ENCODE measurements around the gene GPR160.
A peak's percentile ranks its signal among the peaks of the same experiment; 100 is the strongest.
"Not testable (repeated sequence)": the region's sequence is repeated elsewhere in the genome, so short reads cannot be mapped to it uniquely, and the experiment has no call there.

Gene GPR160

GRCh38 chr3:170037463-170038433 lies at the start of gene GPR160:
Gene GPR160 (plus strand): TSS chr3:170037995. CDS start chr3:170083973, 45,978 bp downstream.
- peak; percentile 24 for DNase-seq (ENCODE audit: low read depth)

GRCh38 chr3:169990431-169990830 lies 47.4 kb upstream of the GPR160 start:
- no peak for DNase-seq (ENCODE audit: low read depth)

GRCh38 chr3:169992156-169992555 lies 45.6 kb upstream of the GPR160 start:
- no peak for DNase-seq (ENCODE audit: low read depth)

- DNase-seq (ENCODE audit: low read depth), result no peak
Measured at GRCh38 chr3:169992781-169993180, 45.0 kb upstream of the GPR160 start.

GRCh38 chr3:169993761-169994160 lies 44.0 kb upstream of the GPR160 start:
- no peak for DNase-seq (ENCODE audit: low read depth)

- no peak for DNase-seq (ENCODE audit: low read depth)
Measured at GRCh38 chr3:169996063-169996462, 41.7 kb upstream of the GPR160 start.

- DNase-seq (ENCODE audit: low read depth), result peak; percentile 89
Measured at GRCh38 chr3:169998668-169999131, 39.1 kb upstream of the GPR160 start.

- DNase-seq (ENCODE audit: low read depth), result no peak
Measured at GRCh38 chr3:169999433-169999832, 38.4 kb upstream of the GPR160 start.

GRCh38 chr3:170000051-170000450 lies 37.7 kb upstream of the GPR160 start:
- DNase-seq (ENCODE audit: low read depth), result no peak

- no peak for DNase-seq (ENCODE audit: low read depth)
Measured at GRCh38 chr3:170002231-170002630, 35.6 kb upstream of the GPR160 start.

- DNase-seq (ENCODE audit: low read depth), result no peak
Measured at GRCh38 chr3:170002879-170003278, 34.9 kb upstream of the GPR160 start.

- no peak for DNase-seq (ENCODE audit: low read depth)
Measured at GRCh38 chr3:170003881-170004356, 33.9 kb upstream of the GPR160 start.

GRCh38 chr3:170007031-170007663 lies 30.6 kb upstream of the GPR160 start:
- peak; percentile 49 for DNase-seq (ENCODE audit: low read depth)

- DNase-seq (ENCODE audit: low read depth), result no peak
Measured at GRCh38 chr3:170010498-170010897, 27.3 kb upstream of the GPR160 start.

- DNase-seq (ENCODE audit: low read depth), result no peak
Measured at GRCh38 chr3:170012683-170013400, 25.0 kb upstream of the GPR160 start.

- DNase-seq (ENCODE audit: low read depth), result no peak
Measured at GRCh38 chr3:170016057-170016456, 21.7 kb upstream of the GPR160 start.

- not testable (repeated sequence) for DNase-seq (ENCODE audit: low read depth)
Measured at GRCh38 chr3:170019306-170019705, 18.5 kb upstream of the GPR160 start.

GRCh38 chr3:170021083-170021482 lies 16.7 kb upstream of the GPR160 start:
- no peak for DNase-seq (ENCODE audit: low read depth)

GRCh38 chr3:170022336-170022735 lies 15.5 kb upstream of the GPR160 start:
- DNase-seq (ENCODE audit: low read depth), result no peak

- no peak for DNase-seq (ENCODE audit: low read depth)
Measured at GRCh38 chr3:170023165-170023564, 14.6 kb upstream of the GPR160 start.

GRCh38 chr3:170024581-170024980 lies 13.2 kb upstream of the GPR160 start:
- no peak for DNase-seq (ENCODE audit: low read depth)
